ENCODE results near the gene MAP4K2.

The MAP4K2 gene

DNA sequence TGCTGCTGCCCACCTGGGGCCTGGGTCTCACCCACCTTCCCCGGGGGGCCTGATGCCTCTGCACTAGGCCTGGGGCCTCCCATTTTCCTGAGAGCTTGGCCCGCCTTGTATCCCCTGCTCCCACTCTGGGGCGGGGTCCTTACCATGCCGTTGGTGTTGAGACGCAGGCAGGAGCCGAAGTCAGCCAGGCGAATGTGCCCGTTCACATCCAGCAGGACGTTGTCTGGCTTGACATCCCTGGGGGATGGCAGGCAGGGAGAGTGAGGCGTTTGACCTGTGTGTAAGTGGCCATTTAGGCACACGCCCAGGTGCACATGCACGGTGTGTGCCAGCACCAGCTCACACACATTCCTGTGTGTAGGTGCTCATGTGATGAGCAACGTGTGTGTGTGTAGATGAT lies 36.3 kb upstream of the MAP4K2 start:
- no peak for DNase-seq (ENCODE audit: low read depth, low spot score)

DNA sequence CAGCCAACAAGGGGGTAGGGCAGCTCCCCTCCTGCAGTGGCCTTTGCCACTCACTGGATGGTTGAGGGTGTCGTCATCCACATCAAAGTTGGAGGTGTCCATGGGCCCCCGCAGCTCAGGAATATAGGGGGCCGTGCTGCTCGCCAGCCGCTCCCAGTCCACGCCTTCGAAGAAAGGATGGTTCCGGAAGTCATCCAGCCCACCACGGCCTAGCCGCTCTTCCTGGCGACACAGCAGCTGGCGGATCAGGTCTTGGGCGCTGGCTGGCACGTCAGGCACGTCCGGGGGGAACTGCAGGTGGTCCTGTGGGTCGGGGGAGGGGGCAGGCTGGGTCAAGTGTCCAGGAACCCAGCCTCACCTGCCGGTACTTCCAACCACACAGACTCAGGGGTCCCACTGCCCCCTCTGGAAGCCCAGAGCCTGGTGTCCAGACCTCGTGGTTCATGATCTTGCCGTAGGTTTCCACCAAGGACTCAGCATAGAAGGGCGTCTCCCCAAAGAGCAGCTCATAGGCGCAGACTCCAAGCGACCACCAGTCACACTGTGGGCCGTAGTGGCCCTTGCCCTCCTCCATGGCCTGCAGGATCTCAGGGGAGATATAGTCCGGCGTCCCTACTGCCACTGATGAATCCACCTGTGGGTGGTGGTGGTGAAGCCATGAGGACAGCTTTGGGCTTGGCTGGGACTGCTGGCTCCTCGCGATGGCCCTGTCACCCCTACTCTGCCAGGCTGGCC lies 35.8 kb upstream of the MAP4K2 start:
- no peak overlapping the region for H3K27ac ChIP-seq
- DNase-seq (ENCODE audit: low read depth, low spot score), result no peak

More for the DNA sequence above, 36.3 kb upstream of the MAP4K2 start:
- peak overlapping the region; percentile 17 for H3K27ac ChIP-seq

DNA sequence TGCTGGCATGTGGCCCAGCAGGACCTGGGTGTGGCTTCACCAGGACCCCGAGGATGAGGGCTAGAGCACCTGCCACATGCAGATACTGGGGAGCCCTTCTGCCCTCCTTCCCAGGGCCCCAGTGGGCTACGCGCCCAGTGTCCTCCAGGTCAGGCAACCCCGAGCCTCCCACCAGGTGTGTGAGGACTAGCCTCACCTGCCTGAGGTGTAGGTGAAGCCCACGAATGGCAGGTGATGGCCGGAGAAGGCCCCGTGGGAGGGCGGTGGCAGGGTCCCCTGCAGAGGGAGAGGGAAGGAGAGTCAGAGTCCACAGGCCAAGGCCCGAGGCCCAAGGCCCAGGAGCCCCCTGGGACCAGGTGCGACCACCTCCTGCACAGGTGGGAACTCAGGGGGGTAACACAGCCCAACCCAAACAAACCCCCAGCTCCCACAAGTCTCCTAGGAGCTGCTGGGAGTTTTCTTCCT lies 34.9 kb upstream of the MAP4K2 start:
- no peak overlapping the region for H3K27ac ChIP-seq
- DNase-seq (ENCODE audit: low read depth, low spot score), result no peak

DNA sequence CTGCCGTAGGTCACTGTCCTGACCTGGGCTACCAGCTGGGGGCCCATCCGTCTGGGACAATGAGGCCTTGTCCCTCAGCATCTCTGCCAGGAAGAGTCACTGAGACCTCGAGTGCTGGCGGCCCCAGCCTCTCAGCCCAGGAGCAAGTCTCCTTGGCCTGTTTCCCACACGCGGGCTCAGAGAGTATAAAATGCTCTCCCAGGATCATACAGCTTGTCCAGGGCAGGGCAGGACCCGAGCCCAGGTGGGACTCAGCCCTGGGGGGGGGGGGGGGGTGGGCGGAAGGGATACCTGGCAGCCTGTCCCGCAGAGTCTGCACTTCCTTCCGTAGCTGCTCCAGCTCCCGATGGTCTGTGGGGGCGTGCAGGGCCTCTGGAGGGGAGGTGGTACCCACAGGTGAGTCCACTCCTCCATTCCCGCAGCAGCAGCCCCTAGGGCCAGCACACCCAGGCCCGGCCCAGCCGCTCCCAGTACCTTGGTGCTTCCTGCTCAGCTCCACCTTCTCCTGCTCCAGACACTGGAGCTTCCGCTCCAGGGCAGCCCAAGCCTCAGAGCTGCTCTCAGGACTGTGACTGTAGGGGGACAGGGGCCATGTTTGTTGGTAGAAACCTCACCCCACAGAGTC lies 33.5 kb upstream of the MAP4K2 start:
- DNase-seq (ENCODE audit: low read depth, low spot score), result no peak
- H3K27ac ChIP-seq, result no peak overlapping the region

DNA sequence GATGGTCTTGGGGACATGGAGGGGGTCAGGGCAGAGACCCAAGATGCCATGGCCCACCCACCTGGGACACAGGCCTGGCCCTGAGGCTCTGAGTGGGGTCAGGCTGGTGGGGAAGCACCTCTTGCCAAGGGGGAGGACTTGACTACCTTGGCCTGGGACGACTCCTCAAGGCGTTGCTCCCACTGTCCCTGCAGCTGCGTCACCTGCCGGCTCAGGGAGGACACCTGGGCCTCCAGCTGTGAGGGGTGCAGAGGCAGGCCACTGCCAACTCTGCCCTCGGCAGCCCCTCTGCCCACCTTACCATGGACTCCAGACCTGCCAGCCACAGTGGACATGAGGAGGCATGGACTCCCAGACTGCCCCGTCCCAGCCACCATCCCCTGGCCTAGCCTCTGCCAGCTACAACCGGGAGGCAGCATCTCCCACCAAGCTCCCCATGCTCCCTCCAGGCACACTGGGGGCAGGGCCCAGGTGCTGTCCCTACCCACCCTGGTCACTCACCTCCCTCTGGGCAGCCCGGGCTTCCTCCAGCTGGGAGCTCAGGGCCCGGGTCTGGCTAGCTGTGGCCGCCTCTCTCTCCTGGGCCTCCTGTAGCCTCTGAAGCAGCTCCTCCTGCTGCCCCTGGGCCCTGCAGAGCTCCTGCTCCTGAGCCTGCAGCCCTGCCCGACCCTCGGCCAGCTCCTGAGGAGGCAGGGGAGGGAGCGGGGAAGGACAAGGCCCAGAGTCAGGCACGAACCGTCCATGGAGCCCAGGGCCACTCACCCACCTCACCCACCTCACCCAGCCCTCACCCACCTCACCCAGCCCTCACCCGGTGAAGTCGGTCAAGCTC lies 32.8 kb upstream of the MAP4K2 start:
- no peak for DNase-seq (ENCODE audit: low read depth, low spot score)
- H3K27ac ChIP-seq, result peak overlapping the region; percentile 54

DNA sequence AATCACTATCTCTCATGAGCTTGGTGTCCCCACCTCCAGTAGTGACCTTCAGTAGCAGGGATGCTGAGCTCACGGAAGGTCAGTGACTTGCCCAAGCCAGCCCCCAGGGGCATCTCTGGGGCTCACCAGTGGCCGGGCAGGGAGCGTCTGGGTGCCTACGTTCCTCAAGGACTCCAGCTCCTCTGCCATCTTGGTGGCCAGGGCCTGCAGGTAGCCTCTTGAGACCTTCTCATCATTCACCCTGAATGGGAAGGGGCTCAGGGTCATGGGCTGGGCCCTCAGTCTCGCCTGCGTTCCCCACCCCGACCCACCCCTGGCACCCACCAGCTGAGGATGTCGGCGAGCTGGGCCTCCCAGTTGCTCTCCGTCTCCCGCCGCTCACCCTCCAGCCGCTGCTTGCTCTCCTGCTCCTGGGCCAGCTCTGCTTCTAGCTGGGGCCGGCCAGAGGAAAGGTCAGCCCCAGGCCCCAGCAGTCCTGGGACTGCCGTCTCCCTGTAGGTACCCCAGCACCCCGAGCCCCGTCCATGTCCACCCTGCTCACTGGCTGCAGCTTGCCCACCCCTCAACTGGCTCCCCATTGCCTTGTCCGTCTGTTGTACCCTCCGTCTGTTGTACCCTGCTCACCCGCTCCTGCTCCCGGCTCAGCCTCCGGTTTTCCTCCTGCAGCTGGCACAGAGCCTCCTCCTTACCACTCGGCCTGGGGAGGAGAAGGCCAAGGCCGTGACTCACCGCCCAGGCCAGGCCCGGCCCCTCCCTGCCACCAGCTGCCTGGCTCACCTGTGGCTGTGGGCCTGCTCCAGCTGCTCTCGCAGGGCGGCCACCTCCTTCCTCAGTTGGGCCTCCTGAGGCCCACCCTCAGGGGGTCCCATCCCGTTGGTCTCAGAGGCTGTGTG lies 32.0 kb upstream of the MAP4K2 start:
- no peak for DNase-seq (ENCODE audit: low read depth, low spot score)
- peak overlapping the region; percentile 54 for H3K27ac ChIP-seq

- no peak overlapping the region for H3K27ac ChIP-seq
- DNase-seq (ENCODE audit: low read depth, low spot score), result no peak
Observed at GRCh38 chr11:64834031-64834722, 31.2 kb upstream of the MAP4K2 start.

- DNase-seq (ENCODE audit: low read depth, low spot score), result no peak
- no peak overlapping the region for H3K27ac ChIP-seq
Observed at GRCh38 chr11:64833509-64833908, 30.5 kb upstream of the MAP4K2 start.

DNA sequence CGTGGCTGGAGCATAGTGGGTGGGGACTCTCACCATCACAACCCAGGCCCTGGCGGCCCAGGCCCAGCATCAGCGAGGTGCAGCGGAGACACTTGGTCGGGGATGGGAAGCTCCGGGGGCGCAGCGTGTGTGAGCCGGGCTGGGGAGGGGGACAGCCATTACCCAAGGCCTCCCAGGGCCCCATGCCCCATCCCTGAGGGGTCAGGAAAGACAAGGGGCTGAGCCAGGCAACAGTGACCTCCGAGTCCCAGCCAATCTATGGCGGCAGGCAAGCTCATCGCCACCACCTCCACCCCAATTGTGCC lies 30.1 kb upstream of the MAP4K2 start:
- H3K27ac ChIP-seq, result no peak overlapping the region
- DNase-seq (ENCODE audit: low read depth, low spot score), result no peak

GRCh38 chr11:64832467-64833197 lies 29.6 kb upstream of the MAP4K2 start:
- no peak for DNase-seq (ENCODE audit: low read depth, low spot score)
- H3K27ac ChIP-seq, result no peak overlapping the region

DNA sequence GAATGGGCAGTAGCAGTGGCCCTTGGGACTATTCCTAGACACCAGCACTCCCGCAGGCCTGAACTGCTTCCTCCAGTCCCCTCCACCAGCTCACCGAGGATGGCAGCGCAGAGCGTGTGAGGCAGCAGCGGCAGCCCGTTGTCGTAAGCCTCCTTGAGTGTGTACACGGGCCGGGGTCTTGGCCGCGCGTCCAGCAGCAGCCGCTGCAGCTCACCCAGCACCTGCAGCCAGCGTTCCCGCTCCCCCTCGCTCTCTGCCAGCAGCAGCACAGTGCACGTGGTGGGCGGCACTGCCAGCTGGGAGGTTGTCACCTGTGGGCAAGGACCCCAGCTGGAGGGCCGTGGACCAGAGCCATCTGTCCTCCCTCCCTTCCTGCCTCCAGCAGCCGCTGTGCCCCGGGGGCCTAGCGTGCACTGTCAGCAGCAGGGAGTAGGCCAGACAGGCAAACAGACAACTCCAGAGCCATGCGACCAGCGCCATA lies 28.4 kb upstream of the MAP4K2 start:
- DNase-seq (ENCODE audit: low read depth, low spot score), result no peak
- H3K27ac ChIP-seq, result no peak overlapping the region

DNA sequence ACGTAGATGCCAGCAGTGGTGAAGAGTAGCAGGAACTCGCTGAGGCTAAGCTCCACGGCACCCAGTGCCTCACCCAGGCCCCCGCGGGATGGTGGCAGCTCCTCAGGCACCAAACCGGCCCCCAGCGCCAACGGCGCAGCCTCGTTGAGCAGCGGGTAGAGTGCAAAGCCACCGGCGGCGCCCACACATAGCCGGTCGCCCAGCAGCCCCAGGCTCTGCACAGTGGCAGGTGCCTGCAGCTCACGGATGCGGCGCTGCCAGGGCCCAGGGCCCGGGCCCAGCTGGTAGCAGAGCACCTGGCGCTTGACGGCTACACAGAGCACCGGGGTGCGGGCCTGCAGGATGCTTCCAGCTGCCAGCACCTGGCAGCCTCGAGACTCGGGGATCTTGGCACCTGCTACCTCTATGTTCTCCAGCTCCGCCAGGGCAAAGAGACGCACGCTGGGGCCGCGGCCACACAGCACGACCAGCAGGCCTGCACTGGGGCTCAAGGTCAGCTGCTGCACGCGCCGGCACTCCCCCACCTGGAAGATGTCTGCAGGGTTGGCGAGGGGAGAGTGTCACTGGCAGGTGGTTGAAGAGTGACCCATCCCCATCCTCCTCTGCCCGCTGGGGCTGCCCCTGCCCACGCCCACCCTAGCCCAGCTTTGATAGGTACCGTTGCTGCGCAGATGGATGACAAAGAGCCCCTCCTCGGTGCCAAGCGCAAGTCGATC lies 26.7 kb upstream of the MAP4K2 start:
- DNase-seq (ENCODE audit: low read depth, low spot score), result no peak
- H3K27ac ChIP-seq, result no peak overlapping the region

- no peak for DNase-seq (ENCODE audit: low read depth, low spot score)
- H3K27ac ChIP-seq, result no peak overlapping the region
Observed at GRCh38 chr11:64827451-64827839, 24.4 kb upstream of the MAP4K2 start.

DNA sequence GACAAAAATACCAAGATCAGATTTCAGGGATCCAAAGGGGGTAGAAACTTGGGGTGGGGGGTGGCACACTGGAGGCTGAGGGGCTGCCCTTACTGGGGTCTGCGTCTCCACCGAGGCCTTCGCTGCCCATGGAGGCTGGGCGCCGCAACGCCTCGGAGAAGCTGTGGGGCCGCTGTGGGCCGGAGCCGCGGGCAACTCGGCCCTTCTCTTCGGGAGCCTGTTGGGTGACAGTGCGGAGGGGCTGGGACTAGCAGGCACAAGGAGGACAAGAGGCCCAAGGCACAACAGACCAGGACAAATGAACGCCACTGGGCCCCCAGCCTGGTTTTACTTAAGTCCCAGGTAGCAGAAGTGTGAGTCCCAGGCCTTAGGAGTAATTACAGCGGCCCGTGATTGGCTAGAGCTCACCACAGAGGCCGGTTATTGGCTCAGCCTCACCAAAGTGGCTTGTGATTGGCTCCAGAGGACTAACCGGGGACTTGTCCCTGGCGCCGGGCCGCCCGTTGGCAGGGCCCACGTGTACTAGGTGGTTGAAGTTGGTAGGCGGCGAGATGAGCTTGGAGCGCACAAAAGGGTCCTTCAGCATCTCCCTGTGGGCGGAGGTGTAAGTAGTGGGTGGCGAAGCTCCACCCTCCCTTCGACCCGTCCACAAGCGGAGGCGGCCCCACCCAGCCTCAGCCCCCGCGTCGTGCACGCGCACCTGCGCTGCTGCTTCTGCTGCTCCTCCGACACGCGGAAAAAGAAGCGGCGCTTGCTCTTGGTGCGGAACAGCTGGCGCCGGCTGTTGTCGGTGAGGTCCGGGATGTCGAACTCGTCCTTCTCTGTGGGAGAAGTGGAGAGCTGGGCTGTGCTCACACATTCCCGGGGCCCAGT lies 23.8 kb upstream of the MAP4K2 start:
- no peak overlapping the region for H3K27ac ChIP-seq
- DNase-seq (ENCODE audit: low read depth, low spot score), result no peak

GRCh38 chr11:64826062-64826461 lies 23.0 kb upstream of the MAP4K2 start:
- no peak overlapping the region for H3K27ac ChIP-seq
- DNase-seq (ENCODE audit: low read depth, low spot score), result no peak

- DNase-seq (ENCODE audit: low read depth, low spot score), result no peak
- H3K27ac ChIP-seq, result no peak overlapping the region
Observed at GRCh38 chr11:64823568-64824119, 20.6 kb upstream of the MAP4K2 start.

DNA sequence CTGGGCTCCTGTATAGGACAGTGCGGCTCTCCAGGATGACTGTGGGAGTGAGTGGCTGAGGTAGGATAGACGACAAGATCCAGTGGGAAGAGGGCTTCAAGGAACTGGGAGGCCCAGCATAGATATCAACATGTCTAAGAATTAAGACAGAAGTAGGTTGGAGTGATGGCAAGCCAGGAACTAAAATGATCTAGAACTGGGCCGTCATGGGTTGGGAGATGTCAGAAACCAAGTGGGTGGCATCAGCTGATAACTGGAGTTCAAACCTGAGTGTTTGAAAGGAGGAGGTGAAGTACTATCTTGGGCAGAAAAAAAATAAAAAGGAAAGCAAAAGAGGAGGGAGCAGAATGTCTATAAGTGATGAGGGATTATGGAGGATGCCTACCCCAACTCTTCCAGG lies 14.5 kb upstream of the MAP4K2 start:
- no peak overlapping the region for H3K27ac ChIP-seq
- DNase-seq (ENCODE audit: low read depth, low spot score), result no peak
